H1 (cell line): Measurements from ENCODE around the gene INHA. TPM values are rescaled to one million over a fixed set of nuclear protein-coding genes. Genes with fewer than 3 reads are reported as not detected.

ENCODE experiments used
- CTCF ChIA-PET: fragments of 300-600 bp; sonication (Branson Sonifier 250); formaldehyde crosslinking; loops from one replicate; lab custom pipeline; 2021; ENCODE audit not compliant: partially characterized antibody; lab: Charles Lee
- POLR2A ChIA-PET: fragments of 300-600 bp; sonication (Branson Sonifier 250); formaldehyde crosslinking; loops from one replicate; lab custom pipeline; 2021; ENCODE audit warnings: inconsistent platforms; ENCODE audit not compliant: partially characterized antibody; lab: Charles Lee
- DNase-seq, 2 experiments: peaks; one replicate each; pipeline versions ENCODE4 v3.0.0 to v3.0.0-alpha.2; 2010 to 2022; ENCODE audit warnings: low spot score in 2 of 2, low read depth in 1 of 2, mixed read lengths in 1 of 2
- FAIRE-seq: peaks from 2 replicates; lab custom pipeline; 2011; peaks lifted over from hg19 to GRCh38; lab: Jason Lieb, UNC
- H2AFZ ChIP-seq: 2 replicates; pipeline ENCODE4 v1.8.1; 2012; ENCODE audit warnings: low read length, inconsistent platforms
- H2AK5ac ChIP-seq: 2 replicates; pipeline ENCODE4 v1.6.1; 2013; ENCODE audit warnings: low read depth, low read length
- H2BK120ac ChIP-seq: replicated peaks from 2 replicates; pipeline ENCODE3; 2013; ENCODE audit warnings: low read depth, low read length, inconsistent platforms
- H2BK12ac ChIP-seq: 2 replicates; pipeline ENCODE4 v1.6.1; 2013; ENCODE audit warnings: low read depth, low read length
- H2BK15ac ChIP-seq: 2 replicates; pipeline ENCODE4 v1.6.1; 2013; ENCODE audit warnings: low read length
- H2BK20ac ChIP-seq: 2 replicates; pipeline ENCODE4 v1.6.1; 2013; ENCODE audit warnings: low read length
- H2BK5ac ChIP-seq: 2 replicates; pipeline ENCODE4 v1.6.1; 2013; ENCODE audit warnings: low read depth, low read length
- H3K14ac ChIP-seq: 2 replicates; pipeline ENCODE4 v1.6.1; 2013; ENCODE audit warnings: inconsistent platforms; ENCODE audit not compliant: insufficient read length
- H3K18ac ChIP-seq: 2 replicates; pipeline ENCODE4 v1.6.1; 2013; ENCODE audit warnings: low read length; ENCODE audit errors: extremely low read depth
- H3K23ac ChIP-seq: 2 replicates; pipeline ENCODE4 v1.6.1; 2013; ENCODE audit warnings: inconsistent platforms; ENCODE audit not compliant: insufficient read length
- H3K23me2 ChIP-seq: 2 replicates; pipeline ENCODE4 v1.6.1; 2013; ENCODE audit warnings: low read depth, low read length
- H3K27ac ChIP-seq: 2 replicates; pipeline ENCODE4 v1.6.1; 2011; ENCODE audit warnings: low read depth, low read length, inconsistent platforms
- H3K27me3 ChIP-seq, 4 experiments: replicated peaks in 1 of 4; 1 replicate in 1 of 4; 2 replicates in 3 of 4; pipeline versions ENCODE4 v1.6.1 to v1.8.1; 2011 to 2013; ENCODE audit warnings: low read length in 3 of 4, mild to moderate bottlenecking in 3 of 4, inconsistent platforms in 2 of 4, mixed read lengths in 2 of 4, moderate library complexity in 1 of 4; ENCODE audit not compliant: control insufficient read depth in 3 of 4, insufficient read depth in 3 of 4; ENCODE audit errors: extremely low read depth in 1 of 4
- H3K36me3 ChIP-seq, 4 experiments: 2 replicates each; pipeline versions ENCODE4 v1.6.1 to v1.8.1; 2011 to 2013; ENCODE audit warnings: mild to moderate bottlenecking in 4 of 4, low read length in 3 of 4, moderate library complexity in 2 of 4, control low read depth in 1 of 4, inconsistent platforms in 1 of 4; ENCODE audit not compliant: insufficient read depth in 4 of 4, control insufficient read depth in 2 of 4
- H3K4ac ChIP-seq: replicated peaks from 2 replicates; pipeline ENCODE3; 2013; ENCODE audit warnings: low read length, low read depth, mixed read lengths, inconsistent platforms; ENCODE audit not compliant: insufficient read length
- H3K4me1 ChIP-seq, 4 experiments: replicated peaks in 1 of 4; 1 replicate in 1 of 4; 2 replicates in 3 of 4; pipeline versions ENCODE4 v1.6.1 to v1.8.1; 2011 to 2013; ENCODE audit warnings: low read length in 3 of 4, inconsistent platforms in 2 of 4, mixed read lengths in 1 of 4; ENCODE audit not compliant: insufficient read depth in 4 of 4, control insufficient read depth in 3 of 4
- H3K4me2 ChIP-seq, 2 experiments: 2 replicates each; pipeline versions ENCODE4 v1.6.1 to v1.8.1; 2011 to 2013; ENCODE audit warnings: low read depth in 2 of 2, low read length in 2 of 2, control low read depth in 1 of 2, inconsistent platforms in 1 of 2, mild to moderate bottlenecking in 1 of 2; ENCODE audit not compliant: insufficient read depth in 1 of 2
- H3K4me3 ChIP-seq, 4 experiments: fragments of 200-600, 300-600 bp in 1 of 4; sonication (generic), shearing (Covaris generic), sonication (Bioruptor Twin) in 1 of 4; 2 replicates each; pipeline versions ENCODE4 v1.5.1 to v1.8.1; 2011 to 2016; ENCODE audit warnings: low read length in 4 of 4, low read depth in 3 of 4, control low read depth in 2 of 4, inconsistent platforms in 2 of 4, mild to moderate bottlenecking in 2 of 4, mixed read lengths in 1 of 4, moderate library complexity in 1 of 4; ENCODE audit not compliant: insufficient read depth in 2 of 4; ENCODE audit errors: extremely low read depth in 1 of 4
- H3K56ac ChIP-seq: replicated peaks from 2 replicates; pipeline ENCODE3; 2013; ENCODE audit warnings: low read depth, mild to moderate bottlenecking, mixed read lengths, low read length, inconsistent platforms; ENCODE audit not compliant: insufficient read length
- H3K79me1 ChIP-seq: 2 replicates; pipeline ENCODE4 v1.6.1; 2013; ENCODE audit warnings: low read depth, low read length, control low read depth
- H3K79me2 ChIP-seq, 2 experiments: 2 replicates each; pipeline versions ENCODE4 v1.6.1 to v1.8.1; 2012 to 2013; ENCODE audit warnings: low read length in 2 of 2, mild to moderate bottlenecking in 2 of 2, inconsistent platforms in 1 of 2; ENCODE audit not compliant: insufficient read depth in 2 of 2, control insufficient read depth in 1 of 2
- H3K9ac ChIP-seq, 4 experiments: replicated peaks in 1 of 4; 1 replicate in 1 of 4; 2 replicates in 3 of 4; pipeline versions ENCODE4 v1.6.1 to v1.8.1; 2011 to 2013; ENCODE audit warnings: low read depth in 3 of 4, low read length in 3 of 4, control low read depth in 2 of 4, mild to moderate bottlenecking in 2 of 4, moderate library complexity in 2 of 4, inconsistent platforms in 1 of 4; ENCODE audit errors: extremely low read depth in 1 of 4
- H3K9me3 ChIP-seq, 2 experiments: 2 replicates each; pipeline versions ENCODE4 v1.6.1 to v1.8.1; 2012 to 2013; ENCODE audit warnings: mild to moderate bottlenecking in 2 of 2, moderate library complexity in 2 of 2, control low read depth in 1 of 2, inconsistent platforms in 1 of 2, low read depth in 1 of 2, low read length in 1 of 2, mixed read lengths in 1 of 2; ENCODE audit not compliant: insufficient read depth in 2 of 2
- H4K20me1 ChIP-seq, 2 experiments: replicated peaks in 1 of 2; 2 replicates each; pipeline versions ENCODE3 to v1.8.1; 2011 to 2013; ENCODE audit warnings: inconsistent platforms in 2 of 2, low read length in 2 of 2, mild to moderate bottlenecking in 1 of 2; ENCODE audit not compliant: insufficient read depth in 2 of 2, control insufficient read depth in 1 of 2
- H4K5ac ChIP-seq: 2 replicates; pipeline ENCODE4 v1.6.1; 2013; ENCODE audit warnings: low read length, low read depth, mixed read lengths, inconsistent platforms; ENCODE audit not compliant: insufficient read length
- H4K8ac ChIP-seq: 2 replicates; pipeline ENCODE4 v1.8.0; 2013; ENCODE audit warnings: mild to moderate bottlenecking, moderate library complexity, low read length, inconsistent platforms; ENCODE audit not compliant: insufficient read depth; ENCODE audit errors: extremely low read depth
- H4K91ac ChIP-seq: replicated peaks from 2 replicates; pipeline ENCODE3; 2013; ENCODE audit warnings: low read length, mixed read lengths, inconsistent platforms; ENCODE audit not compliant: insufficient read length
- CBX8 ChIP-seq: fragments of 300-800, 300-1000 bp; sonication (generic); IDR thresholded peaks from 2 replicates; pipeline ENCODE4 v1.7.1; 2016; ENCODE audit warnings: low read depth, low read length, borderline replicate concordance
- CTCF ChIP-seq, 3 experiments: IDR thresholded peaks; 1 replicate in 2 of 3; 2 replicates in 1 of 3; pipeline versions ENCODE4 v1.5.1 to v1.6.1; 2011; ENCODE audit warnings: low read length in 3 of 3, mild to moderate bottlenecking in 3 of 3, inconsistent platforms in 2 of 3, low read depth in 1 of 3, moderate library complexity in 1 of 3; ENCODE audit not compliant: insufficient read depth in 1 of 3; ENCODE audit errors: control extremely low read depth in 1 of 3
- EZH2 ChIP-seq: fragments of 200-600 bp; sonication (generic); IDR thresholded peaks from 2 replicates; pipeline ENCODE4 v1.7.1; 2012; ENCODE audit warnings: low read depth, mild to moderate bottlenecking, moderate library complexity, low read length, inconsistent platforms; ENCODE audit not compliant: severe bottlenecking
- HDAC6 ChIP-seq: IDR thresholded peaks from one replicate; pipeline ENCODE4 v1.7.1; 2012; ENCODE audit warnings: low read depth, mild to moderate bottlenecking, inconsistent platforms, low read length, moderate library complexity
- KDM1A ChIP-seq: fragments of 200-600, 300-600 bp; sonication (generic); IDR thresholded peaks from 2 replicates; pipeline ENCODE4 v1.7.1; 2016; ENCODE audit warnings: mild to moderate bottlenecking, low read length, borderline replicate concordance
- KDM5A ChIP-seq: fragments of 200-600 bp; IDR thresholded peaks from 2 replicates; pipeline ENCODE4 v1.7.1; 2012; ENCODE audit warnings: mild to moderate bottlenecking, low read length, inconsistent platforms, mixed read lengths
- SAP30 ChIP-seq: fragments of 300-600 bp; sonication (generic); IDR thresholded peaks from 2 replicates; pipeline ENCODE4 v1.7.1; 2012; ENCODE audit warnings: low read length, moderate library complexity, mild to moderate bottlenecking, inconsistent platforms; ENCODE audit not compliant: insufficient read depth, insufficient replicate concordance
- SP2 ChIP-seq: IDR thresholded peaks from 2 replicates; pipeline ENCODE4 v1.6.1; 2012; ENCODE audit warnings: mild to moderate bottlenecking, low read length, inconsistent platforms
- SUZ12 ChIP-seq: fragments of 200-600 bp; sonication (generic); IDR thresholded peaks from 2 replicates; pipeline ENCODE4 v1.6.1; 2012; ENCODE audit warnings: mild to moderate bottlenecking, inconsistent platforms, low read length, moderate library complexity, mixed read lengths
- WGBS, 2 experiments: shearing (Covaris generic) in 1 of 2; methylation state at CpG; one replicate each; pipeline versions ENCODE4 v1.1.6 to v1.1.7; 2013 to 2015; ENCODE audit warnings: low lambda C conversion rate in 2 of 2, mixed read lengths in 2 of 2, inconsistent platforms in 1 of 2, low coverage in 1 of 2, missing lambda C conversion rate in 1 of 2; ENCODE audit not compliant: insufficient replicate concordance in 2 of 2, insufficient coverage in 1 of 2, insufficient read length in 1 of 2; ENCODE audit errors: extremely low coverage in 1 of 2, missing lambda C conversion rate in 1 of 2; 5-methylcytosine and 5-hydroxymethylcytosine counted together
- polyA plus RNA-seq, 7 experiments: library from polyadenylated mRNA; depleted of rRNA in 3 of 7; stranded (reverse) in 5 of 7; unstranded in 2 of 7; fragments of >200 nt in 5 of 7; fragments of 200-250 nt in 2 of 7; gene quantifications; 1 replicate in 5 of 7; 2 replicates in 1 of 7; 4 replicates in 1 of 7; pipeline versions ENCODE4 v1.2.1 to v1.2.3, GENCODE V29; 2011 to 2013; ENCODE audit warnings: missing spikeins in 2 of 7, mixed read lengths in 2 of 7
- total RNA-seq: library from RNA; stranded (reverse); fragmentation: NEBNext Ultra II Directional; extraction: Animal tissue kit (Norgen Biotek cat#: 25700); gene quantifications from 2 replicates; pipeline ENCODE4 v1.2.1, GENCODE V29; 2021

The INHA gene
- total and polyA plus RNA-seq, 2 of the 8 experiments (the other 6 are each of a cell fraction or from before 2014, with no cell fraction given) = 0.65 to 2.7 TPM

DNA sequence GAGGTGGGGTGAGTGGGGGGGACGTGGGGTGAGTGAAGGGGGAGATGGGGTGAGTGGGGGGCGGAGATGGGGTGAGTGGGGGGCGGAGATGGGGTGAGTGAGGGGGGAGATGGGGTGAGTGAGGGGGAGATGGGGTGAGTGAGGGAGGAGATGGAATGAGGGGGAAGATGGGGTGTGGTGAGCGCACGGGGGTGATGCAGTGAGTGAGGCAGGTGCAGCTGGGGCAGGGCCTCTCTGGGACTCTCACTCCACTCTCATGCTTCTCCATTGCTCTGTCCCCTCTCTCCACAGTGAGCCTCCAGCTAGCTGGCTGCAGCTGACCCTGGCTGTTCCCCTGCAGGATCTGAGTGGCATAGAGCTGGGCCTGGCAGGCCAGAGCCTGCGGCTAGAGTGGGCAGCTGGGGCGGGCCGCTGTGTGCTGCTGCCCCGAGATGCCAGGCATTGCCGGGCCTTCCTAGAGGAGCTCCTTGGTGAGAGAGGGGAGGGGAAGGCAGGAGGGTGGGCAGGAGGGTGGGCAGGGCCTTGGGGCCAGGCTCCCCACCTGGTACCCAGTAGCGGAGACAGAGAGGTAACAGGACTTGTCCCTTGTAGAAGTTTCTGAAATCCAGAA is 41.5 kb downstream of the INHA start:
- H3K18ac ChIP-seq = no peak overlapping the region
- DNase-seq (no peak), FAIRE-seq (no peak)
- no peaks in the 10 kb centered on the region for H3K79me2 ChIP-seq
- H2BK12ac ChIP-seq = no peak overlapping the region
- H3K79me1 ChIP-seq = no peaks in the 10 kb centered on the region; the same call in 1 of the 2 replicates
- no peak overlapping the region for H3K27ac ChIP-seq
- H2BK15ac ChIP-seq = no peak overlapping the region
- H4K20me1 ChIP-seq = peaks cover 0 to 3% of the 10 kb centered on the region in 2 experiments
- H4K5ac ChIP-seq = no peak overlapping the region
- WGBS, 2 experiments = 87% methylated on average over 4 of the region's 11 CpGs; no CpG with 5 or more reads in 1 of the 2 experiments
- no peak overlapping the region for H2BK20ac ChIP-seq
- no peak overlapping the region for H2AK5ac ChIP-seq
- no peaks in the 10 kb centered on the region for H3K9me3 ChIP-seq
- no peaks in the 10 kb centered on the region for H3K27me3 ChIP-seq
- peaks cover 0 to 6% (median 2%) of the 10 kb centered on the region in 4 experiments; a peak in 5 of 8 replicates for H3K36me3 ChIP-seq
- no peak overlapping the region for H3K56ac ChIP-seq
- ChIA-PET POLR2A (interaction anchor here (1.8 kb wide), 1 partner anchor 42 kb away, joined by 6 read pairs; the partner anchor contains the start of genes INHA and OBSL1), CTCF (interaction anchor here (1.3 to 18.7 kb wide), 4 partner anchors 10 to 76 kb away, joined by 3 to 356 read pairs (median 7); partner anchors contain the start of gene SLC4A3)
- H3K9ac ChIP-seq = no peak overlapping the region
- no peak overlapping the region for H3K14ac ChIP-seq
- H3K4me3 ChIP-seq = no peak overlapping the region
- H3K4me1 ChIP-seq = no peaks in the 10 kb centered on the region; a peak in 1 of 7 replicates
- H3K4ac ChIP-seq = no peak overlapping the region
- no peak overlapping the region for H2BK5ac ChIP-seq
- H2AFZ ChIP-seq = no peak overlapping the region
- H4K8ac ChIP-seq = no peak overlapping the region
- H3K23ac ChIP-seq = no peak overlapping the region
- H3K23me2 ChIP-seq = no peaks in the 10 kb centered on the region
- H3K4me2 ChIP-seq = no peak overlapping the region
- H4K91ac ChIP-seq = no peak overlapping the region
- H2BK120ac ChIP-seq = no peak overlapping the region
- TF ChIP-seq EZH2 = no peak
- no peak for TF ChIP-seq SAP30
- no peak for TF ChIP-seq HDAC6
- no peak for TF ChIP-seq CBX8
- no peak for TF ChIP-seq CTCF (IDR thresholded peaks at IDR 0.05; ENCODE audit: control extremely low read depth in 1 of 3, insufficient read depth in 1 of 3, low read depth in 1 of 3, low read length in 3 of 3)
- TF ChIP-seq KDM5A = no peak
- TF ChIP-seq KDM1A = no peak
- TF ChIP-seq SP2 = no peak
- TF ChIP-seq SUZ12 = no peak
